Tibial artery (tissue), 4 donors: Measurements from ENCODE around the gene COL6A6.

Source experiments
- DNase-seq, 2 donors: peaks; one replicate each; pipeline ENCODE4 v3.0.0-alpha.2; 2019
- H3K27ac ChIP-seq, 2 donors: fragments of 200-600 bp; sonication (generic) in 1 of 2; 1 replicate in 1 of 2; 2 replicates in 1 of 2; pipeline ENCODE4 v1.5.1; 2018 to 2019; ENCODE audit warnings: mild to moderate bottlenecking in 1 of 2
- H3K27me3 ChIP-seq, 2 donors: fragments of 200-600 bp; sonication (generic) in 1 of 2; one replicate each; pipeline versions ENCODE4 v1.5.1 to v1.6.0; 2016 to 2019
- H3K36me3 ChIP-seq, 3 donors: fragments of 200-600 bp; sonication (generic) in 2 of 3; one replicate each; pipeline ENCODE4 v1.5.1; 2016 to 2019; ENCODE audit warnings: mild to moderate bottlenecking in 2 of 3
- H3K4me1 ChIP-seq, 4 donors: fragments of 200-600 bp; sonication (generic) in 2 of 4; 1 replicate in 3 of 4; 2 replicates in 1 of 4; pipeline ENCODE4 v1.5.1; 2016 to 2019
- H3K4me3 ChIP-seq, 2 donors: fragments of 200-600 bp; sonication (generic) in 1 of 2; 1 replicate in 1 of 2; 2 replicates in 1 of 2; pipeline ENCODE4 v1.5.1; 2018 to 2019; ENCODE audit warnings: mild to moderate bottlenecking in 2 of 2
- H3K9me3 ChIP-seq, 3 donors: fragments of 200-600 bp; sonication (generic) in 1 of 3; one replicate each; pipeline ENCODE4 v1.5.1; 2016 to 2019
- CTCF ChIP-seq, 2 experiments: fragments of 200-600 bp in 1 of 2; fragments of 450-650 bp in 1 of 2; IDR thresholded peaks; one replicate each; pipeline ENCODE4 v1.5.1; 2017 to 2019; ENCODE audit warnings: antibody characterized with exemption in 2 of 2, mild to moderate bottlenecking in 1 of 2, moderate library complexity in 1 of 2
- intact Hi-C: fragments of 100-400 bp; cut with DNase I; formaldehyde crosslinking; loops from one replicate; pipeline ENCODE4 v1.15.0; 2023; ENCODE audit warnings: low total_unique reads

The COL6A6 gene

DNA sequence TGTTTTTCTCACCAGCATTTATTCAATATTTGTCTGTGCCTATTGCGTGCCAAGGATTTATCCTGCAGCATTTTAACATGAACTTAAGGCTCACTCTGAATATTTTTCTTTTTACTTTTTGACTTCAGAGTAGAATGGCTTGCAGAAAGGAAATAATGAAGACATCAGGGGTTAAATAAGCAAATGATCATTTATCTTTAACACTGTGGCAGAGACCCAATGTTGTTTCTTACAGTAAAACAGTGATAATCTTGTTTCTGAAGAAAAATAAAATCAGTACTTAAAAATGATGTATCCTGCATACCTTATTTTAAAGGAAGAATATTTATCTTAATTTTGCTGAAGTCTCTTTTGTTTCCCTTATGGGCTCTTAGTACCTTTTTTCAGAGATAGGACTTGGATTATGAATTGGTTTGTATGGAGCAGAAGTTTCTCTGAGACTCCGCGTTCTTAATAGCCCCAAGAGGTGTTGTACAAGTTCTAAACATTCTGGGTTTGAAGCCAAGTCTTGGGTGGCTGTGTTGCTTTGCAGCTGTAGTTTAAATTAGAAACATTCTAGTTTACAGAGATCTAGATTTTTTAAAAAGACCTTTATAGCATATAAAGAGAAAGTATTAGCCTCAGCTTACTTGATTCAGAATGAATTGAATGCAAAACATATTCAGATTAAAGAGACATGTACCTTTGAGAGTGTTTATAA, 40.5 kb downstream of the COL6A6 start:
- Histone ChIP-seq H3K27ac (no peak overlapping the region), H3K36me3 (no peaks in the 10 kb centered on the region), H3K4me3 (no peak overlapping the region), H3K9me3 (peaks cover 0 to 5% (median 3%) of the 10 kb centered on the region in 3 donors), H3K4me1 (no peaks in the 10 kb centered on the region), H3K27me3 (no peaks in the 10 kb centered on the region)
- TF ChIP-seq CTCF (IDR thresholded peaks at IDR 0.05) = no peak
- intact Hi-C loops = no loop called here
- no peak for DNase-seq

DNA sequence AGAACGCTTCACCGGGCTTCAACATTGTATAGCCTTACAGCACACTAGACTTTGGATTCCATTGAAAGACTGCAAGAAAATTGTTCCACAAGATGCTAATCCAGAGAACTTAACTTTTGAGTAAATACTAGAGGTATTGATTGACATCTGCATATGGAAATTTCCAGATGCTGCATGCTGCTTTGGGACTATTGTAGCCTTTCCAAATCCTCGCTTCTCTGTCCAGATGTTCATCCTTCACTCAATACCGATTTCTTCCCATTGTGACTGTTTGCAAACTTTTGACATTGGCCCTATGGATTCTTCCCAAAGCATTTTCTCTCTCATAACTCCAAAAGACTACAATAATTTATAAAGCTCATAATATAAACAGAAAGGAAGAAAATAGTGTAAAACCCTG, 41.4 kb downstream of the COL6A6 start:
- DNase-seq = no peak
- Histone ChIP-seq H3K36me3 (no peaks in the 10 kb centered on the region), H3K27me3 (no peaks in the 10 kb centered on the region), H3K9me3 (no peaks in the 10 kb centered on the region), H3K4me1 (no peaks in the 10 kb centered on the region), H3K4me3 (no peak overlapping the region), H3K27ac (no peak overlapping the region)
- intact Hi-C loops = no loop called here
- TF ChIP-seq CTCF (IDR thresholded peaks at IDR 0.05) = no peak

GRCh38 chr3:130565224-130565623, 48.2 kb downstream of the COL6A6 start:
- Histone ChIP-seq H3K4me1 (no peaks in the 10 kb centered on the region), H3K27me3 (no peaks in the 10 kb centered on the region), H3K27ac (no peak overlapping the region), H3K4me3 (no peak overlapping the region), H3K9me3 (no peaks in the 10 kb centered on the region), H3K36me3 (no peaks in the 10 kb centered on the region)
- TF ChIP-seq CTCF (IDR thresholded peaks at IDR 0.05) = no peak
- intact Hi-C loops = no loop called here
- DNase-seq = no peak
